Measurements from ENCODE around the gene DTD1.
A peak's percentile ranks its signal among the peaks of the same experiment; 100 is the strongest.

Gene DTD1

DNA sequence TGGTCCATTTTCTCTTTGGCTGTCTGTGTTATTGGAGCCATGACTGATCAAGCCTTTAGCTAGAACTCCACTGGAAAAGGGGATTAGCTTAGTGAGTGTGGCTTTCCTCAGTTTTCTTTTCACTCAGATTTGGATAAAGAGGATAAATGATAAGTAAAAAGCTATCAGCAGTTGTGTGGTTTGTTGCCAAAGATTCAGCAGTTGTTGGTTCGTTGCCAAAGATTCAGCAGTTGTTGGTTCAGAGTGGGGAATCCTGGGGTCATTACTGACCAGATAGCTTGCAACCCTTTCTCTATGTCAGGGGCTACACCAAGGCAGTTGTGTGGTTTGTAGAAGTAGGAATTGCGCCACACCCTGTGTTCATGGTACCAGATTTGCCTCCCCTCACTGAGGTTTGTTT is 118.1 kb downstream of the DTD1 start:
- DNase-seq (ENCODE audit: low spot score): no peak

GRCh38 chr20:18712131-18712530 is 124.3 kb downstream of the DTD1 start:
- no peak for DNase-seq (ENCODE audit: low spot score)

DNA sequence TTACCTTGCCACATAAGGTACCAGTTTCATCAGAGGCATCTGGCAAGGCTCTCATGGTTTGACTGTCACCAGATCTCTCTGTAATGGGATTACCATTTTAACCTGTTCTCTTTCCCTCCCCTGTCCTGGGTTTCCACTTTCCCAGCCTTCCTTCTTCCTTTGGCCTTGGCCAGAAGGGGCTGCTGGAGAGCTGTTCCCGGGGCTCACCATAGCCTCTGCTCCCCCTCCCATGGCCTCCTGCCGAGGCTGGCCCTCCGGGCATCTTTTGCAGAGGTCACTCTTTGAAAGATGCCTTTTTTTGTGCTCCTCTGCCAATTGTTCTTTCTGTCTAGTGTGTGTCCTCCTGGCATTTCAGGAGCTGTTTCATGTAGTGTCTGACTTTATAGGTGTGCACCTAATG is 125.0 kb downstream of the DTD1 start:
- peak; percentile 67 for DNase-seq (ENCODE audit: low spot score)

DNA sequence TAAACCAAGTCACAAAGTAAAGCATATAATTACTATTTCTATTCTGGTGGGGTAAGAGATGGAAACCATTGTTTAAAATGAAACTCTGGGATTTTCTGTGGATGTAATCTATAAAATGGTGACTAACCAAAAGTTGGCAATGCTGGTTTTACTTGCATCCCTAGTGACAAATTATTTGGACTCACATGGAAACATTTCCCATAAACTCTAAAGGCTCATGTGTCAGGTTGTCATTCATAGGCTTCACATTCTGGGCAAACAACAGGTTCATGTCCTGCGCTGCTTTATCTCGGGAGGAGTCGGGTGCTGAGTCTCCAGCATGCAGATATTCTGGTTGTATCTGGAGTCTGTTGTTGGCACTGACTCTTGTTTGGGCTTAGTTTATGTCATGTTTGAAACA is 127.7 kb downstream of the DTD1 start:
- no peak for DNase-seq (ENCODE audit: low spot score)

DNA sequence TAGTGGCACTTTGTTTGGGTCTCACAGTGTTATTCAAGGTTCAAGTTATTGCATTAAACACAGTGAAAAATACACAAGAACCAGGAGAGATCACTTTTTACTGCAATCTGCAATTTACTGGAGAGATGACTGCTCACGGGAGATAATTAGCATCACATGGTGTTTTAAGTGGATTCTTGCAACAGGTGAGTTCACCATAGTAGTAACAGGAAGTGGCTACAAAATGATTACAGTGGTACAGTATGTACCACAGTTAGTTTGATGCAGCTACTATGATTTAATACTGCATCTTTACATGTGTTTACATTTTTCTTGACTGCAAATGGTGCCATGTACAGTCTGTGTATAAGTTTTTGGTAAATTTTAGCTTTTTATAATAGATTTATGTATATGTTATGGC is 129.2 kb downstream of the DTD1 start:
- DNase-seq (ENCODE audit: low spot score): no peak

DNA sequence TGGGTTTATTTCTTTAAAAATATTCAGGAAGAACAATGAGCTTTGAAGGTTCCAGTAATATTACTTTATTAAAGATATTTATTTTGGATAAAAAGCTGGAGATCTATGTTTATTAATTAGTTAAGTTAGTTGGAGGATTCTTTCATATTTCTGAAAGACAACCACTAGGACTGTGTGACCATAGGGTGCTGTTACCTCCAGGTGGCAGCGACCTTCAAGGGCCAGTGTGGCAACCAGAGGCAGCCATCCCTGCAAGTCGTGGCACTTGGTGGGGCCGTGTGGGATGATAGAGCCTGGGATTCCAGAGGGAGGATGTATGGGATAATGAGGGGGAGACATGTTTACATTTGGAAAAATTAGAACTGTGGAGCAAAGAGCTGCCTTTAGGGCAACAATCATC is 130.3 kb downstream of the DTD1 start:
- DNase-seq (ENCODE audit: low spot score): no peak

- DNase-seq (ENCODE audit: low spot score): no peak
Observed at GRCh38 chr20:18719426-18719825, 131.6 kb downstream of the DTD1 start.

GRCh38 chr20:18721551-18722115 is 133.8 kb downstream of the DTD1 start:
- no peak for DNase-seq (ENCODE audit: low spot score)

GRCh38 chr20:18722371-18722770 is 134.5 kb downstream of the DTD1 start:
- no peak for DNase-seq (ENCODE audit: low spot score)

- DNase-seq (ENCODE audit: low spot score): no peak
Observed at GRCh38 chr20:18724077-18724476, 136.2 kb downstream of the DTD1 start.

DNA sequence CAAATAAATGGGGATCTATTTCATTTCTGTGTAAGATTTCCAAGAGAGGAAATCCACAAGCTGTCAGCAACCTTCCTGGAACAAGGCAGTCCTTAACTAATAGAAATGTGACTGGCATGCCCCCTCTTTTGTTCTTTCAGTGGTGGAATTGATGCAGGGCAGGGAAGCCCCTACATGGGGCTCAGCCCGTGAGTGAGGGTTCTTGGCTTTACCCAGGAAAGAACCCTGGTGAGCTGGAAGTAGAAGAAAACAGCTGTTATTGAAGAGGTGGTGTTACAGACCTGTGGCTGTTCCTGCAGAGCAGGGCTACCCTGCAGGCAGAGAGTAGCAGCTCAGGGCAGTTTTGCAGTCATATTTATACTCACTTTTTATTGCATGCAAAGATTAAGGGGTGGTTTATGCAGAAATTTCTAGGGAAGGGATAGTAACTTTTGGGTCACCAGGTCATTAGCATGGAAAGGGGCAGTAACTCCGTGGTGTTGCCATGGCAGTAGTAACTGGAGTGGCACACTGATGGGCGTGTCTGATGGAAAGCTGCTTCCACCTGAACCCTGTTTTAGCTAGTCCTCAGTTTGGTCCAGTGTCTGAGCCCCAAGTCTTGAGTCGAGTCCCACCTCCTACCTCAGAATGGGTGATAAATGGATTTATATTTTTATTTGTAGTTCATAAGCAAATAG is 137.1 kb downstream of the DTD1 start:
- no peak for DNase-seq (ENCODE audit: low spot score)

DNA sequence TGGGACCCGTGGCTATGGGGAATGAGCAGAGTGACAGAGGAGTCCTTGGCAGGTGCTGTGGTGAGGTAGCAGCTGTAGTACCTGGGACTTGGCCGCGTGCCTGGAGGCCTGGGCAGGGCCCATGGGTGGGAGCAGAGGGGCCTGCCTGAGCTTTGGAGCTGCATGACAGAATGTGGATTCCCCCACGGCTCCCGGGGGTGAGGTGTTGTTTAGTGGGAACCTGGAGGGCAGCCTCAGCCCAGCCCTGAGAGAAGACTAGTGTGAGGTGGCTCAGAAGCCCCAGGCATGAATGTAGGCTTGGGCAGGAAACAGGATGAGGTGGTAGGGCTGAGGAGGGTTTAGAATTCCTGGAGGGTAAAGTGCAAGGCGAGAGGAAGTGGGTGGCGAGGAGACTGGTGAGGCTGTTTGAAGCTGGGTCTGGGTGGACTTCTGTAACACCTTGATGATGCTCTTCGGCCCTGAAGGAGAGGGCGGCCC is 139.2 kb downstream of the DTD1 start:
- DNase-seq (ENCODE audit: low spot score): no peak

- DNase-seq (ENCODE audit: low spot score): no peak
Observed at GRCh38 chr20:18728165-18728869, 140.5 kb downstream of the DTD1 start.

GRCh38 chr20:18728870-18729224 is 141.0 kb downstream of the DTD1 start:
- no peak for DNase-seq (ENCODE audit: low spot score)

DNA sequence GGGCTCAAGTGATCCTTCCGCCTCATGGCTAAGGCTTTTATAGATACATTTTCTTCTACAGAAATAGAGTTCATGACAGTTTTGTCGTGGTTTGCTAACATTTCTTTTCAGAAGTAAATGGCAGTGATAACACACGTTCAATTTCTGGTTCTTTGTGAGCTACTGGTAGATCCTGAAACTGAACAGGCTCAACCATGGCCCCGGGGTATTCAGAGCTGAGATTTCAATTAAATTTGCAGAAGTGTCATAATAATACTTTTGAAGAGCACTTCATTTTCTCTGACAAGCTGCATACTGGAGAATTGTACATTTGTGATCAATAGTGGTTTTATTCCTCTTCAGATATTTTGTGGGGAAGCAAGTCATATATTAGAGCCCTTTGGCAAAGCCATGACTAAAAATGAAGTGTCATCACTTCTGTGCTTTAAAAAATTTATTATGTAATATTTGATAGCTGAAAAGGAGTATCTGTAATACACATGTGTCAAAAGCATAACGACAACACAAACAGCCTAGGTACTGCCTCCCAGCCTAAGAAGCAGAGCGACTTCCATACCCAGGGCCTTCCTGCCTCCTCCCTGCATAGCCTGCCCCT is 141.5 kb downstream of the DTD1 start:
- DNase-seq (ENCODE audit: low spot score): no peak

GRCh38 chr20:18731940-18732339 is 144.1 kb downstream of the DTD1 start:
- DNase-seq (ENCODE audit: low spot score): no peak

DNA sequence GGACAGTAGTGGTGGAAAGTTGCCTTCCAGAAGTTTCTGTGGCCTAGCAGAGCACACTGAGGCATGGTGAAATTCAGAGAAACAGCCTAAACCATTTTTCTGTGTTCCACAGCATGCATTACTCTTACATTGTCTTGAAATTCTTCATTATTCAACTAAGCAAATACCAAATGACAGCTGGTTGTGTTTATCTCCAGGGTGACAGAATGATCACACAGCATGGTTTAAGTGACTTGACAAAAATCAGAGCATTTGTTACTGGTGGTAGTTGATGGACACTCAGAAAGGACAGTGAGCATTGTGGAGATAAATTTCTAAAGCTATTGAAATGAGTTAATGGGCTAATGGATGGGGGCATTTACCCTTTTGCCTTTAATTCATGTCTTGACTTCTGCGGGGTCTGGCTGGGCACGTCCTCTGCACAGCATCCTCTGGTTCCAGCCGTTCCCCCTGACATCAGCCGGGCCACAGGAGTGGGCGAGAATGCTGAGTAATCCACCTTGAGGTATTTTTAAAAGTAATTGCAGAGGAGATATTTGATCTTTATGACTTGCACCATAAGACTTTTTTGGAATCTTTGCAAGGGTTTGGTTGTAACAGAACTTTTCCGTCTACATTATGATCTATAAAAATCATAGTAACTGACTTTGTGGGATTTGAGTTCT is 146.8 kb downstream of the DTD1 start:
- no peak for DNase-seq (ENCODE audit: low spot score)

DNA sequence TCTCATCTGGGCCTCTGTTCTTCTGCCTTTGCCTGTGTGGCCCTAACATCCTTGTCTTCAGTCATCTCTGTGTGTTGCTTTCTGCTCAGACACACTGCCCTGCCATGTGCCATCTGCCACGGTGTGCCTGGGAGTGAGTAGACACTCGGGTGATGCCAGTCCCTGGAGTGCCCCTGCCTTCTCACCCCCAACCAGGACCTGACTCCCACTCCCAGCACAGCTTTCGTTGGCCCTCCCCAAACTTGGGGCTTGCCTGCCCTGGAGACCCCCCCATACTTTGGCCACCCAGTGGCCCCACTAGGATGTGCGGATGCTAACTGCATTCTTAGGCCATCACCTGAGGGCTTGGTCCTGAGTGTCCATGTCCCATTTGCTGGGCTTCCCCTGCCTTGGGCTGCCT is 149.3 kb downstream of the DTD1 start:
- no peak for DNase-seq (ENCODE audit: low spot score)

DNA sequence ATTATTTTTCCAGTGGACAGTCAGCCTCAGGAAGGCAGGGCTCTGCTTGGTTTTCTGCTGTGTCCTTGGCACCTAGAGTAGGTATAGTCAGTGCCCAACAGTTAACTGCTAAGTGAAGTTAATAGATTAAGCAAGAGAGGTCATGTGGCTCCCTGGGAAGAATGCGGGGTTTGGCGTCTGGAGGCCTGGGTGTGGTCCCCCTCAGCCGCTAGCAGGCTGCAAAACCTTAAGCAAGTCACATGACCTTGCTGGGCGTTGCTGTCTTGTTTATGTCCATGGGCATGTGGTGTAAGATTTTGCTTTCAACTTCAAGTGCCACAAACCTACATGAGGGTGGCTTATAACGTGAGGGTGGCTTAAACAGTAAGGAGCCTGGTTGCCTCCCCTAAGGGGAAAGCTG is 150.2 kb downstream of the DTD1 start:
- DNase-seq (ENCODE audit: low spot score): no peak

DNA sequence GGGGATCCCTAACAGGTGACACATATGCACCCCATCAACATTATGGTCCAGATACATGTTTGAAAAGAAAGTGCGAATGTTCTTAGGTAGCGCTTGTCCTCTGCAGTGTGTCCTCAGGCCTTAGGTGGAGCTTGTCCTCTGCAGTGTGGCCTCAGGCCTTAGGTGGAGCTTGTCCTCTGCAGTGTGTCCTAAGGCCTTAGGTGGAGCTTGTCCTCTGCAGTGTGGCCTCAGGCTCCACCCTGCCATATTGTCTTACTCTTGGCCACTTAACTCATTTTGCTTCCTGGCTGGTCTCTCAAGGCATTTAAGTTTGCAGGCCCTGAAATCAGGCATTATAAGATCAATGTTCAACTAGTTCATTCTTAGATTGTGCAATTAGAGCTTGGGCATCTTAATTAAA is 151.0 kb downstream of the DTD1 start:
- no peak for DNase-seq (ENCODE audit: low spot score)

DNA sequence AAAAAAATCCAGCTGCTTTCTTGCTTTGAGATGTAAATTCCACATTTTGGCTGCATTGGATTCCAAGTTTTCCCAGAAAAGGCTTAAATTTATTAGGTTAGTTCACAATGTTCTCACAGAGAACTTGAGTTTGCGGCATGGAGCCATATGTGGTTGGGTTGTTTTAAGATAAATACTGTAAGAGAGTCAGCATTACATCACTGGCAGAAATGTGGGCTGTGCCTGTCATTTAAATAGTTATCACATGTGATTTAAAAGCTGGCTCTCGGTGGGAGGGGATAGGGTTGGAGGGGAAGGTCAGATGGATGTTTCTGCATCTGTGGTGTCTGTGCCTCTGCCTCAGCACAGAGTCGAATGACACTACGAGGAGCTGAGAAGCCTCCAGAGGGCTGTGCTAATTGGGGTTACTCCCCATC is 151.9 kb downstream of the DTD1 start:
- DNase-seq (ENCODE audit: low spot score): no peak

GRCh38 chr20:18740726-18741125 is 152.9 kb downstream of the DTD1 start:
- no peak for DNase-seq (ENCODE audit: low spot score)

DNA sequence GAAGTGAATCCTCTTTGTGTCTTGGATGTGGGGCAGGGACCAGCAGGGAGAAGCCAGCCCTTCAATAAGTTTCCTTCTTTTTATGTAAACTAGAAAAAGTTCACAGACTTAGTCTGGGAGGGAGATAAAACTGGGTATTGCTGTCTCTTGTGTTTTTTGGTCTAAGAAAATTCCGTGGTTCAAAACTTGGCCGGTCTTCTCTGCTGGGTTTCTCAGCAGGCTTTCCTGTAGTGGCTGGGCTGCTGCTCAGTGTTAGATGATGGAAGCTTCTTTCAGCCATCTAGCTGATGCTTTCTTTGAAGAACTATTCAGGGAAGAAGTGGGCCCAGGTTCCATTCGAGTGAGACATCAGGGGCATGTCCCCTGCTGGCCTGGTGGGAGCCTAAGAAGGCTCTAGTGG is 155.0 kb downstream of the DTD1 start:
- DNase-seq (ENCODE audit: low spot score): no peak
